Measurements from ENCODE around the gene HIVEP3.

- TF ChIP-seq CTCF (IDR thresholded peaks at IDR 0.05): no peak
- TF ChIP-seq POLR2A (IDR thresholded peaks at IDR 0.05): no peak
Measured at GRCh38 chr1:41615316-41615715, 303.4 kb downstream of the HIVEP3 start.
